Measurements from ENCODE around the gene PLPP4. TPM values are rescaled to one million over a fixed set of nuclear protein-coding genes. Genes with fewer than 3 reads are reported as not detected.

PLPP4 gene
- total RNA-seq, 2 donors from 2014 or later = not detected

DNA sequence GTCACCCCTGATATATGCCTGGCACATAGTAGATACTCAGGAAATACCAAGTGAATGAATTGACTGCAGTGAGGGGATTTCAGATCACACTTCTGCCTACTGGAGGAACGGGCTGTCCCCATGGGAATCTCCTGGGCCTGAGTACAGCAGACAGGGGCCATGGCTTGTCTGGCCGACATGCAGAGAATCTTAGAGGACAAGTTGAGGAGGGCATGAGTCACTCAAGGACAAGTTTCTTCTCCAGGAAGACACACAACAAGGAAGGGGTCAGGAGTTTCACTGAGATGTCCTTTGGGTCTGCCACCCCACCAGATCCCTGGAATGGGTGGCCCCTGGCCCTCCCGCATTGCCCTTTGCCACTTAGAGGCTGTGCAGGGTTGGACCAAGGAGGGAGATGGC lies 20.7 kb downstream of the PLPP4 start:
- H3K36me3 ChIP-seq = no peaks in the 10 kb centered on the region
- H3K27ac ChIP-seq = no peak overlapping the region
- no peak for ATAC-seq (ENCODE audit: insufficient number of reproducible peaks, low FRiP score, low read depth)
- no peaks in the 10 kb centered on the region for H3K27me3 ChIP-seq (replicated peaks; ENCODE audit: insufficient read depth)
- no peak for DNase-seq (ENCODE audit: low spot score)
- H3K9me3 ChIP-seq = no peaks in the 10 kb centered on the region
- no peak overlapping the region for H3K4me3 ChIP-seq
- TF ChIP-seq CTCF (IDR thresholded peaks at IDR 0.05) = no peak
- no peaks in the 10 kb centered on the region for H3K4me1 ChIP-seq (ENCODE audit: control insufficient read depth in 1 of 2, low read depth in 2 of 2)

GRCh38 chr10:120478386-120478785 lies 21.4 kb downstream of the PLPP4 start:
- TF ChIP-seq CTCF (IDR thresholded peaks at IDR 0.05) = no peak
- ATAC-seq (ENCODE audit: insufficient number of reproducible peaks, low FRiP score, low read depth) (no peak), DNase-seq (ENCODE audit: low spot score) (no peak)
- H3K4me3 ChIP-seq = no peak overlapping the region
- H3K27ac ChIP-seq = no peak overlapping the region
- no peaks in the 10 kb centered on the region for H3K27me3 ChIP-seq (replicated peaks; ENCODE audit: insufficient read depth)
- H3K4me1 ChIP-seq (ENCODE audit: control insufficient read depth in 1 of 2, low read depth in 2 of 2) = no peaks in the 10 kb centered on the region
- no peaks in the 10 kb centered on the region for H3K36me3 ChIP-seq
- H3K9me3 ChIP-seq = no peaks in the 10 kb centered on the region

DNA sequence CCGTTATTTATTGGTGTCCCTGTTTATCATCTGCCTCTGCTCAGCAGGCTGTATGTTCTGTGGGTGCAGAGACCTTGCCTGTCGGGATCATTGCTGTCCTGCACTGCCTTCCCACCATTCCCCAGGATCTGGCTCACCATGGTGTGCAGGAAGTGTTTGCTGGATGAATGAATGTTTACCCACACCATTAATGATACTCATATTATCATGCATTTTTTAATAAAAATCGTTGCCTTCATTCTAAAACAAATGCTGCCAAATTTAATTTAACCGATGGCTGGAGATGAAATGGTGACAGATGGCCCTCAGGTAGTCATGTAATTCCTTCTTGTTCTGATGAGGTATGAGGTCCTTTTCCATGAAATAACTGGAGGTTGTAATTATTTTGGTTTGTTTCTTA lies 22.5 kb downstream of the PLPP4 start:
- Histone ChIP-seq H3K9me3 (no peaks in the 10 kb centered on the region), H3K27me3 (replicated peaks; ENCODE audit: insufficient read depth) (no peaks in the 10 kb centered on the region), H3K4me1 (ENCODE audit: control insufficient read depth in 1 of 2, low read depth in 2 of 2) (no peaks in the 10 kb centered on the region), H3K4me3 (no peak overlapping the region), H3K27ac (no peak overlapping the region), H3K36me3 (no peaks in the 10 kb centered on the region)
- DNase-seq (ENCODE audit: low spot score) = no peak
- ATAC-seq (ENCODE audit: insufficient number of reproducible peaks, low FRiP score, low read depth) = no peak
- TF ChIP-seq CTCF (IDR thresholded peaks at IDR 0.05) = no peak

DNA sequence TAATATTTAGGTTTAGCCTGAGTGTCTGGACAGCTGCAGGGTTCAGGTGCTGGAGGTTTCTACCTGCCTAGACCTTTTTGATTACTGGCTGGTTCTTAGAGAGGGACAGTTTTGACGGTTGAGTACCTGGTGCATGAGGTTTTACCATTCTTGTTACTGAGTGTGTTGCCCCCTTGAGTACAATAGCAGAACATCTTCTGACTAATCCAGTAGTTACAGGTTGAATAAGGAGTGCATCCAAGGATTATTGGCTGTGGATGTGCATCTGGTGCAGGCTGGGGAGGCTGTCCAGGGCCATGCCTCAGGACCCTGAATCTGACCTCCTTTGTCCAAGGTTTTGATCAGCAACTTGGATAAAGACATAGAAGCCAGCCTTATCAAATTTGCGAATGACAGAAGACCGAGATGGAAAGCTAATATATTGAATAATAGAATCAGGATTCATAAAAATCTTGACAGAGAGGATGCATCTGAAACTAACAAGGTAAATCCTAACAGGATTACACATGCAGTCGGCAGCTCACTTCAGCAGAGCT lies 23.1 kb downstream of the PLPP4 start:
- Histone ChIP-seq H3K4me3 (no peak overlapping the region), H3K9me3 (no peaks in the 10 kb centered on the region), H3K27me3 (replicated peaks; ENCODE audit: insufficient read depth) (no peaks in the 10 kb centered on the region), H3K36me3 (no peaks in the 10 kb centered on the region), H3K4me1 (ENCODE audit: control insufficient read depth in 1 of 2, low read depth in 2 of 2) (no peaks in the 10 kb centered on the region), H3K27ac (no peak overlapping the region)
- ATAC-seq (ENCODE audit: insufficient number of reproducible peaks, low FRiP score, low read depth) = no peak
- DNase-seq (ENCODE audit: low spot score) = no peak
- TF ChIP-seq CTCF (IDR thresholded peaks at IDR 0.05) = no peak

DNA sequence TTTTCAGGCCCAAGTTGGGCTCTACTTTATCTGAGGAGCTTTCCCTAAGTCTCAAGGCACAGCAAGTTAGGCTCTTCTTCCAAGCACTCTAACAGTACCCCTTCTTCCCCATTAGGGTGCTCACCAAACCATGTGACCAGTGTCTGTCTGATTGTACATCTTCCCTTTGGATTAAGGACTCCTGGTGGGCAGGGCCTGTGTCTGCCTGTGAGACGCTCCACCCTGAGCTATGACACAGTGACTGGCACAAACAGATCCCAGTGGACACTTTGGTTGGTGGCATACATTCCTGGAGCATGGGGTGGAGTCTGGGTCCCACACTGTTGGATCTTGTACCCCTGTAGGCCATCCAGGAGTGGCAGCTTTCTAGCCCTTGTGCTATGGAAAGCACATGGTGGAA lies 23.8 kb downstream of the PLPP4 start:
- ATAC-seq (ENCODE audit: insufficient number of reproducible peaks, low FRiP score, low read depth) (no peak), DNase-seq (ENCODE audit: low spot score) (no peak)
- no peak for TF ChIP-seq CTCF (IDR thresholded peaks at IDR 0.05)
- H3K27ac ChIP-seq = no peak overlapping the region
- H3K36me3 ChIP-seq = no peaks in the 10 kb centered on the region
- H3K4me3 ChIP-seq = no peak overlapping the region
- H3K27me3 ChIP-seq (replicated peaks; ENCODE audit: insufficient read depth) = no peaks in the 10 kb centered on the region
- H3K9me3 ChIP-seq = no peaks in the 10 kb centered on the region
- no peaks in the 10 kb centered on the region for H3K4me1 ChIP-seq (ENCODE audit: control insufficient read depth in 1 of 2, low read depth in 2 of 2)
